Measurements from ENCODE around the gene RBM10. TPM values are rescaled to one million over a fixed set of nuclear protein-coding genes. Genes with fewer than 3 reads are reported as not detected.

RBM10 gene
- total and polyA plus RNA-seq, 12 donors, result 23.1 to 32.1 (median 26.8) TPM

- Histone ChIP-seq H3K27ac (no peak overlapping the region), H3K27me3 (peaks cover 0 to 61% (median 0%) of the 10 kb centered on the region in 7 donors), H3K36me3 (peaks cover 0 to 49% (median 0%) of the 10 kb centered on the region in 9 donors), H3K4me1 (no peaks in the 10 kb centered on the region), H3K9me3 (peaks cover 0 to 6% (median 0%) of the 10 kb centered on the region in 11 donors), H3K4me3 (no peak overlapping the region)
- ATAC-seq (peak in 1 of 8 donors; percentile 48), DNase-seq (no peak)
- WGBS, 2 donors, result 96 to 99% methylated on average over 12 to 16 of the region's 16 CpGs
- TF ChIP-seq CTCF (IDR thresholded peaks at IDR 0.05), result no peak
- intact Hi-C loops (cut with DNase I), result no loop called here
Observed at GRCh38 chrX:47158131-47158530, 13.1 kb downstream of the RBM10 start.

- intact Hi-C loops (cut with DNase I), result no loop called here
Observed at GRCh38 chrX:47158781-47159180, 13.8 kb downstream of the RBM10 start.

GRCh38 chrX:47160781-47161180 is 15.8 kb downstream of the RBM10 start:
- intact Hi-C loops (cut with DNase I), result no loop called here
- peaks cover 0 to 45% (median 0%) of the 10 kb centered on the region in 7 donors for H3K27me3 ChIP-seq
- ATAC-seq, result no peak
- H3K27ac ChIP-seq, result no peak overlapping the region
- H3K36me3 ChIP-seq, result peaks cover 0 to 38% (median 0%) of the 10 kb centered on the region in 9 donors
- WGBS, 2 donors, result 78 to 81% methylated on average over 4 of the region's 4 CpGs
- H3K9me3 ChIP-seq, result peaks cover 0 to 14% (median 0%) of the 10 kb centered on the region in 11 donors
- DNase-seq, result no peak
- TF ChIP-seq CTCF (IDR thresholded peaks at IDR 0.05), result no peak
- H3K4me1 ChIP-seq, result no peaks in the 10 kb centered on the region
- H3K4me3 ChIP-seq, result no peak overlapping the region

More at GRCh38 chrX:47158781-47159180, 13.8 kb downstream of the RBM10 start:
- Histone ChIP-seq H3K4me1 (no peaks in the 10 kb centered on the region), H3K36me3 (peaks cover 0 to 45% (median 0%) of the 10 kb centered on the region in 9 donors), H3K27me3 (peaks cover 0 to 55% (median 0%) of the 10 kb centered on the region in 7 donors), H3K4me3 (no peak overlapping the region), H3K9me3 (peaks cover 0 to 6% (median 0%) of the 10 kb centered on the region in 11 donors), H3K27ac (no peak overlapping the region)
- WGBS, 2 donors, result 98 to 99% methylated on average over 5 of the region's 5 CpGs
- no peak for TF ChIP-seq CTCF (IDR thresholded peaks at IDR 0.05)
- DNase-seq, result no peak
- ATAC-seq, result no peak

GRCh38 chrX:47162927-47163583 is 18.0 kb downstream of the RBM10 start:
- ATAC-seq (no peak), DNase-seq (no peak)
- no peak for TF ChIP-seq CTCF (IDR thresholded peaks at IDR 0.05)
- Histone ChIP-seq H3K4me3 (no peak overlapping the region), H3K4me1 (no peaks in the 10 kb centered on the region), H3K36me3 (peaks cover 0 to 22% (median 0%) of the 10 kb centered on the region in 9 donors), H3K9me3 (peaks cover 0 to 14% (median 0%) of the 10 kb centered on the region in 11 donors), H3K27ac (no peak overlapping the region), H3K27me3 (peaks cover 0 to 30% (median 0%) of the 10 kb centered on the region in 7 donors)
- intact Hi-C loops (cut with DNase I), result no loop called here
- 98% methylated on average over 5 of the region's 5 CpGs for WGBS, 2 donors
